Measurements from ENCODE around the gene ITFG1. TPM values are rescaled to one million over a fixed set of nuclear protein-coding genes. Genes with fewer than 3 reads are reported as not detected.
A peak's percentile ranks its signal among the peaks of the same experiment; 100 is the strongest.
"Not testable (repeated sequence)": the region's sequence is repeated elsewhere in the genome, so short reads cannot be mapped to it uniquely, and the experiment has no call there.

Gene ITFG1
- total and polyA plus RNA-seq, 9 of the 15 experiments (the other 6 are each of a cell fraction or from before 2014, with no cell fraction given), result 17.1 to 83.5 (median 35.8) TPM

DNA sequence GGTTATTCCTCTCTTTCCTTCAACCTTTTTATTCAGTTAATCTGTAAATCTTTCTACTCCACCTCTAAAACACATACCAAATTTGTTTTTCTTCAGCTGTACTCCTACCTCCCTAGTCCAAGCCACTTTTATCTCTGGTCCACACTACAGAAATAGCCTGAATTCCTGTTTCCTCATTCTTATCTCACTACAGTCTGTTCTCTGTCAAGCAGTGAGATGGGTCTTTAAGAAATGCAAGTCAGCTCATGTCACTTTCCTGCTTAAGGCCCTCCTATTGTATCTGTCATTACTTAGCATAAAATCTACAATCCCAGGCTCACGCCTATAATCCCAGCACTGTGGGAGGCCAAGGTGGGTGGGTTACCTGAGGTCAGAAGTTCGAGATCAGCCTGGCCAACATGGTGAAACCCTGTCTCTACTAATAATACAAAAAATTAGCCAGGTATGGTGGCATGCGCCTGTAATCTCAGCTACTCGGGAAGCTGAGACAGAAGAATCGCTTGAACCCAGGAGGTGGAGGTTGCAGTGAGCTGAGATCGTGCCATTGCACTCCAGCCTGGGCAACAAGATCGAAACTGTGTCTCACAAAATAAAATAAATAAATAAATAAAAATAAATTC lies 7.3 kb upstream of the ITFG1 start (continued):
- TF ChIP-seq ELF1 (tag; IDR thresholded peaks at IDR 0.05), result peak; percentile 41; the same call in 1 of the 2 replicates
- peak; percentile 98 for TF ChIP-seq CBFA2T3 (IDR thresholded peaks at IDR 0.05)
- peak; percentile 17 to 90; a peak in 3 of 4 replicates for TF ChIP-seq RCOR1 (IDR thresholded peaks at IDR 0.05; ENCODE audit: borderline replicate concordance in 1 of 2, low read depth in 2 of 2, low read length in 2 of 2)
- TF ChIP-seq PML (IDR thresholded peaks at IDR 0.05; ENCODE audit: low read length), result peak; percentile 82
- TF ChIP-seq, protein P1, sequence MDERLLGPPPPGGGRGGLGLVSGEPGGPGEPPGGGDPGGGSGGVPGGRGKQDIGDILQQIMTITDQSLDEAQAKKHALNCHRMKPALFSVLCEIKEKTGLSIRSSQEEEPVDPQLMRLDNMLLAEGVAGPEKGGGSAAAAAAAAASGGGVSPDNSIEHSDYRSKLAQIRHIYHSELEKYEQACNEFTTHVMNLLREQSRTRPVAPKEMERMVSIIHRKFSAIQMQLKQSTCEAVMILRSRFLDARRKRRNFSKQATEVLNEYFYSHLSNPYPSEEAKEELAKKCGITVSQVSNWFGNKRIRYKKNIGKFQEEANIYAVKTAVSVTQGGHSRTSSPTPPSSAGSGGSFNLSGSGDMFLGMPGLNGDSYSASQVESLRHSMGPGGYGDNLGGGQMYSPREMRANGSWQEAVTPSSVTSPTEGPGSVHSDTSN (CRISPR knock-in tag; IDR thresholded peaks at IDR 0.05; ENCODE audit: low read depth), result not testable (repeated sequence)
- TF ChIP-seq, protein P1 (tag; conservative IDR thresholded peaks at IDR 0.05; ENCODE audit: low read depth), result peak; percentile 90
- TF ChIP-seq MEF2D (tag; conservative IDR thresholded peaks at IDR 0.05; ENCODE audit: low read depth), result peak; percentile 92
- TF ChIP-seq, protein P2, sequence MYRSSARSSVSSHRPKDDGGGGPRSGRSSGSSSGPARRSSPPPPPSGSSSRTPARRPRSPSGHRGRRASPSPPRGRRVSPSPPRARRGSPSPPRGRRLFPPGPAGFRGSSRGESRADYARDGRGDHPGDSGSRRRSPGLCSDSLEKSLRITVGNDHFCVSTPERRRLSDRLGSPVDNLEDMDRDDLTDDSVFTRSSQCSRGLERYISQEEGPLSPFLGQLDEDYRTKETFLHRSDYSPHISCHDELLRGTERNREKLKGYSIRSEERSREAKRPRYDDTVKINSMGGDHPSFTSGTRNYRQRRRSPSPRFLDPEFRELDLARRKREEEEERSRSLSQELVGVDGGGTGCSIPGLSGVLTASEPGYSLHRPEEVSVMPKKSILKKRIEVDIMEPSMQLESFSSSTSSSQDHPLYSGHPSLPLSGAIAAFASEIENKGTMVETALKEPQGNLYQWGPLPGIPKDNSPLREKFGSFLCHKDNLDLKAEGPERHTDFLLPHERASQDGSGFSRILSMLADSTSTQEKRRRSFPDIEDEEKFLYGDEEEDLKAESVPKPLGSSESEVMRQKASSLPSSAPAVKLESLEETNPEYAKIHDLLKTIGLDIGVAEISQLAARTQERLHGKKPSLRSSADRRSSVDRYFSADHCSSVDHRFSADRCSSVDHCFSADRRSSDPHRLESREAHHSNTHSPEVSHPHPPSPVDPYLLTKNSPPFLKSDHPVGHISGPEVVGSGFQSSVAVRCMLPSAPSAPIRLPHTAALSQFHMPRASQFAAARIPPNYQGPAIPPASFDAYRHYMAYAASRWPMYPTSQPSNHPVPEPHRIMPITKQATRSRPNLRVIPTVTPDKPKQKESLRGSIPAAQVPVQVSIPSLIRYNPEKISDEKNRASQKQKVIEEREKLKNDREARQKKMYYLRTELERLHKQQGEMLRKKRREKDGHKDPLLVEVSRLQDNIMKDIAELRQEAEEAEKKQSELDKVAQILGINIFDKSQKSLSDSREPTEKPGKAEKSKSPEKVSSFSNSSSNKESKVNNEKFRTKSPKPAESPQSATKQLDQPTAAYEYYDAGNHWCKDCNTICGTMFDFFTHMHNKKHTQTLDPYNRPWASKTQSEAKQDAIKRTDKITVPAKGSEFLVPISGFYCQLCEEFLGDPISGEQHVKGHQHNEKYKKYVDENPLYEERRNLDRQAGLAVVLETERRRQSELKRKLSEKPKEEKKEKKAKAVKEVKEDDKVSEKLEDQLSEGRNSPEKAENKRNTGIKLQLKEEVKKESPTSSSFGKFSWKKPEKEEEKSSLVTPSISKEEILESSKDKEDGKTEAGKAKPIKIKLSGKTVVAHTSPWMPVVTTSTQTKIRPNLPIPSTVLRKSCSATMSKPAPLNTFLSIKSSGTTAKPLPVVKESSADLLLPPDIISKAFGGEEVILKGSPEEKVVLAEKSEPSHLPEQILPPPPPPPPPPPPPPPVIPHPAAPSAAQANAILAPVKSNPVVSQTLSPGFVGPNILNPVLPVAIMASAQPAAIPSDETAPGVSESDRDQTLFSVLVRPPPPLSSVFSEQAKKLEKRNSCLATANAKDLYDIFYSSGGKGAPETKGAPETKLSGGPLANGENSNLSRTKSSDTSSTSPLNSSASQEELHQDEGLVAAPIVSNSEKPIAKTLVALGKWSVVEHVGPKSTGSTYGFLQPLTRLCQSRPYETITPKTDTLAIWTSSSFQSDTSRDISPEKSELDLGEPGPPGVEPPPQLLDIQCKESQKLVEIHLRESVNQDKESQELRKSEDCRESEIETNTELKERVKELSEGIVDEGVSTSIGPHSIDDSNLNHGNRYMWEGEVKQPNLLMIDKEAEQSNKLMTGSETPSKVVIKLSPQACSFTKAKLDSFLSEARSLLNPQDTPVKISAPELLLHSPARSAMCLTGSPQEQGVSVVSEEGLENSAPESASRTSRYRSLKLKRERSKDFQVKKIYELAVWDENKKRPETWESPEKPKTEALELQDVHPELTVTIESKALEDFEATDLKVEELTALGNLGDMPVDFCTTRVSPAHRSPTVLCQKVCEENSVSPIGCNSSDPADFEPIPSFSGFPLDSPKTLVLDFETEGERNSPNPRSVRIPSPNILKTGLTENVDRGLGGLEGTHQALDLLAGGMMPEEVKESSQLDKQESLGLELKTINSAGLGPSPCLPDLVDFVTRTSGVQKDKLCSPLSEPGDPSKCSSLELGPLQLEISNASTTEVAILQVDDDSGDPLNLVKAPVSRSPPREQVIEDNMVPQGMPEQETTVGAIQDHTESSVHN (IDR thresholded peaks at IDR 0.05; ENCODE audit: borderline replicate concordance in 1 of 2, low read depth in 1 of 2), result peak in 1 of 2 experiments; percentile 79; a peak in 2 of 4 replicates
- TF ChIP-seq TRIM24 (IDR thresholded peaks at IDR 0.05), result peak; percentile 86 to 92
- TF ChIP-seq KDM1A (IDR thresholded peaks at IDR 0.05), result peak; percentile 94 to 96
- TF ChIP-seq NONO (IDR thresholded peaks at IDR 0.05; ENCODE audit: low read depth in 2 of 2, low read length in 1 of 2), result peak in 1 of 2 experiments; percentile 54; a peak in 1 of 4 replicates
- peak; percentile 63 for TF ChIP-seq TBP (optimal IDR thresholded peaks at IDR 0.05; ENCODE audit: low read depth, low read length)
- TF ChIP-seq NCOR1 (IDR thresholded peaks at IDR 0.05), result peak; percentile 97
- TF ChIP-seq HDAC3 (IDR thresholded peaks at IDR 0.05; ENCODE audit: borderline replicate concordance, partially characterized antibody), result peak; percentile 78
- TF ChIP-seq ESRRA (IDR thresholded peaks at IDR 0.05; ENCODE audit: borderline replicate concordance, low read depth), result peak; percentile 15; the same call in 1 of the 2 replicates
- TF ChIP-seq MEF2A (IDR thresholded peaks at IDR 0.05; ENCODE audit: control insufficient read depth, low read depth, low read length), result peak; percentile 93
- 0 out of 2 replicates have a peak, but pooled peaks have one; percentile 26 for TF ChIP-seq ZNF766 (CRISPR knock-in tag; conservative IDR thresholded peaks at IDR 0.05)
